ENCODE data around the gene ZNF506. TPM values are rescaled to one million over a fixed set of nuclear protein-coding genes. Genes with fewer than 3 reads are reported as not detected.
"Not testable (repeated sequence)": the region's sequence is repeated elsewhere in the genome, so short reads cannot be mapped to it uniquely, and the experiment has no call there.

The ZNF506 gene
- 9.7 and 12.0 TPM in 2 replicates for total RNA-seq

- TF ChIP-seq CTCF (IDR thresholded peaks at IDR 0.05; ENCODE audit: insufficient read depth, low read length, severe bottlenecking): no peak
- Histone ChIP-seq H3K27me3 (ENCODE audit: control insufficient read depth, insufficient read depth, low read length) (no peaks in the 10 kb centered on the region), H3K4me3 (ENCODE audit: low read depth, low read length) (peak within 1 kb of the TSS; percentile 85), H3K36me3 (ENCODE audit: control insufficient read depth, insufficient read depth, low read length) (peaks cover 2% of the 10 kb centered on the region)
- DNase-seq (ENCODE audit: low read depth): peak; percentile 88
- no peak for FAIRE-seq
Observed at GRCh38 chr19:19821366-19821951, at the start of gene ZNF506. Gene ZNF506, minus strand, starts transcription at chr19:19821750. Its CDS starts 147 bp downstream, at chr19:19821603.

GRCh38 chr19:19870086-19870485, 48.5 kb upstream of the ZNF506 start:
- not testable (repeated sequence) for H3K36me3 ChIP-seq (ENCODE audit: control insufficient read depth, insufficient read depth, low read length); H3K4me3 ChIP-seq (ENCODE audit: low read depth, low read length); FAIRE-seq; H3K27me3 ChIP-seq (ENCODE audit: control insufficient read depth, insufficient read depth, low read length); DNase-seq (ENCODE audit: low read depth)

GRCh38 chr19:19866611-19867248, 45.2 kb upstream of the ZNF506 start:
- no peak for TF ChIP-seq CTCF (IDR thresholded peaks at IDR 0.05; ENCODE audit: insufficient read depth, low read length, severe bottlenecking)
- no peaks in the 10 kb centered on the region for H3K36me3 ChIP-seq (ENCODE audit: control insufficient read depth, insufficient read depth, low read length)
- H3K27me3 ChIP-seq (ENCODE audit: control insufficient read depth, insufficient read depth, low read length): no peaks in the 10 kb centered on the region
- FAIRE-seq (no peak), DNase-seq (ENCODE audit: low read depth) (no peak)
- peak overlapping the region; percentile 63 for H3K4me3 ChIP-seq (ENCODE audit: low read depth, low read length)

- peak within 1 kb of the TSS; percentile 63 for H3K4me3 ChIP-seq (ENCODE audit: low read depth, low read length)
- no peak for TF ChIP-seq CTCF (IDR thresholded peaks at IDR 0.05; ENCODE audit: insufficient read depth, low read length, severe bottlenecking)
- FAIRE-seq: no peak
- DNase-seq (ENCODE audit: low read depth): peak; percentile 84
- H3K27me3 ChIP-seq (ENCODE audit: control insufficient read depth, insufficient read depth, low read length): no peaks in the 10 kb centered on the region
- H3K36me3 ChIP-seq (ENCODE audit: control insufficient read depth, insufficient read depth, low read length): no peaks in the 10 kb centered on the region
Observed at GRCh38 chr19:19865750-19866610, 44.4 kb upstream of the ZNF506 start, which contains the start of gene ZNF253. Gene ZNF253, plus strand, starts transcription at chr19:19865882. Its CDS starts 115 bp downstream, at chr19:19865997.

- no peak for FAIRE-seq
- Histone ChIP-seq H3K27me3 (ENCODE audit: control insufficient read depth, insufficient read depth, low read length) (no peaks in the 10 kb centered on the region), H3K4me3 (ENCODE audit: low read depth, low read length) (no peak overlapping the region), H3K36me3 (ENCODE audit: control insufficient read depth, insufficient read depth, low read length) (no peaks in the 10 kb centered on the region)
- no peak for TF ChIP-seq CTCF (IDR thresholded peaks at IDR 0.05; ENCODE audit: insufficient read depth, low read length, severe bottlenecking)
- DNase-seq (ENCODE audit: low read depth): no peak
Observed at GRCh38 chr19:19860756-19861390, 39.3 kb upstream of the ZNF506 start.

All from bronchial epithelial cell (primary cell).